HG02870 (cell line): ENCODE results near the gene DNM1L.

ENCODE experiments used
- ATAC-seq: cut with Tn5 transposase; IDR thresholded peaks from one replicate; pipeline ENCODE4 v1.9.1; 2021; ENCODE audit warnings: mild to moderate bottlenecking, moderate library complexity; ENCODE audit not compliant: unreplicated experiment

Gene DNM1L

DNA sequence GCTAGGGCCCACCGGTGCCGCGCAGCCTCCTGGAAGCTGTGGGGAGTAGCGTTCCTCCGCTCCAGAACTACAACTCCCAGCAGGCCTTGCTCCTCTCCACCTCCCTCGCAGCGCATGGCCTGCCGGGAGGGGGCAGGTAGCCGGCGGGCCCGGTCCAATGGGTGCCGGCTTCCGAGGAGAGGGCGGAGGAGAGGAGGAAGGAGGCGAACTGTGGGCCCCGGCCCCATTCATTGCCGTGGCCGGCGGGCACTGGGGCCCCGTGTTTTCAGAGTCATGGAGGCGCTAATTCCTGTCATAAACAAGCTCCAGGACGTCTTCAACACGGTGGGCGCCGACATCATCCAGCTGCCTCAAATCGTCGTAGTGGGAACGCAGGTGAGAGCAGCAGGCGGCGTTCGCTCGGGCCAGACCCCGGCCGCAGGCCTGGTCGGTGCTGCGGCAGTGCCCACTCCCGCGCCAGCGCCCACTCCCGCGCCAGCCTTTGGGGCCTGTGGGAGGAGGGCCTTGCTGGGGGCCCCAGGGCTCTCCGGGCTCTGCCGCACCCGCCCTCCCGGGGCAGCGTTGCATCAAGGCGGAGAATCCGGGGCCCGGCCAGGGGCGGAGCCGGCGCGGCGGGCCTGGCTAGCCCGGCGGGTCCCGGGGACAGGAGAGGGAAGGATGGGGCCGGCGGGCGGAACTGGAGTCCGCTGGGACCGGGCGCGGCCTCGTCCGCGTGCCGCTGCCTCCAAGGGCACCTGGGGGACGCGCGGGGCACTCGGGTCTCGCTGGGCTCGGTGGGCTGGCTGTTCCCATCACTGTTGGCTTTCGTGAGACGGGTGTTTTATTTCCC lies at the start of gene DNM1L:
DNM1L (plus strand) TSS at position 211 of the 829 bp plus-strand sequence; CDS start at position 274, 63 bp downstream.
- ATAC-seq: peak; percentile 89

GRCh38 chr12:32641287-32641901 lies 37.7 kb upstream of the DNM1L start:
- ATAC-seq: no peak

DNA sequence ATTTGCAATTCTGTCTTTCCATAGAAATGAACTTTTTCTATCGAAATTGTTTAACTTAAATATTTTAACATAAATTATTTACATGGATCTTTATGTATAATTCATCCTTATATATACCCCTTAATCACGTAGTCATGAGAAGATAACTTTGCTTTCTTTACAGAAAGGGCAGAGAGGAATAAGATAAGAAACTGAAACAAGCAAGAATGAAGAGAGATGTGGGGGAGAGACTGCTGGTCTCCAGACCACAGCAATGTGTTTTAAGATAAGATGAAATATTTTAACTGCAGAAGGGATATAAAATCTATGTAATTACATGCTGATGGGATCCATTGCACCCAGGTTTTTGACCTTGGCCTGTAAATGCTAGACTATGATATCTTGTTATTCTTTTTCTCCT lies 34.7 kb upstream of the DNM1L start:
- ATAC-seq: no peak

DNA sequence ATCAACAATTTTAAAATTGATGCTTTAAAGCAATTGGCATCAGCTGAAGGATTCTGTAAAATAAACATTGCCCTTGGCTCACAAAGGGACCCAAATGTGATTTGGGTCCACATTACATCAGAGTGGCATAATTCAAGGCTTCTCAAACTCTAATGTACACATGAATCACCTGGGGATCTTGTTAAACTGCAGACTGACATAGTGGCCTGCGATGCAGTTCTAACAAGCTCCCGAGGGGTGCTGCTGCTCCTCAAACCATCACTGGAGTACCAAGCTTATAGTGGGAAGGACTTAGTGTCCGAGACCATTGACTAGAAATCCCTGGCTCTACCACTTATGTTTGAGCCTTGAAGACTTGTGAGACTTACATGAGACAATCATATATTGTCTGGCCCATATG lies 31.8 kb upstream of the DNM1L start:
- ATAC-seq: no peak

DNA sequence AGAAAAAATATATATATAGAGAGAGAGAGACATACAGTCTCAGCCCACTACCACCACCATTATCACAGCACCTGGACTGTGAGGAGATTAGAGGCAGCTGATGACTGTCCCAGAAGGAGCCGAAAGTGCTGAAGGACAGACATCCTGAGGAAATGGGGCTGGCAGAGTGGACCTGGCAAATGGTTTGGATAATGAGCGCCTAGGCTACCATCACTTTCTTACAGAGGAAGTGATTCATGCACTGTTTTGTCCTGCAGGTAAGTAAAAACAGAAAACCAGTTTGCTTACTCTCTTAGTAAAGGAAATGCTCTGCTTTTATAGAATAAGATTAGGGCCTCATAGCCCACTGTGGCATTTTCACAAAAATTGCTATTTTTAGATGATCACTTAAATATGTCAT lies 28.6 kb upstream of the DNM1L start:
- ATAC-seq: no peak

DNA sequence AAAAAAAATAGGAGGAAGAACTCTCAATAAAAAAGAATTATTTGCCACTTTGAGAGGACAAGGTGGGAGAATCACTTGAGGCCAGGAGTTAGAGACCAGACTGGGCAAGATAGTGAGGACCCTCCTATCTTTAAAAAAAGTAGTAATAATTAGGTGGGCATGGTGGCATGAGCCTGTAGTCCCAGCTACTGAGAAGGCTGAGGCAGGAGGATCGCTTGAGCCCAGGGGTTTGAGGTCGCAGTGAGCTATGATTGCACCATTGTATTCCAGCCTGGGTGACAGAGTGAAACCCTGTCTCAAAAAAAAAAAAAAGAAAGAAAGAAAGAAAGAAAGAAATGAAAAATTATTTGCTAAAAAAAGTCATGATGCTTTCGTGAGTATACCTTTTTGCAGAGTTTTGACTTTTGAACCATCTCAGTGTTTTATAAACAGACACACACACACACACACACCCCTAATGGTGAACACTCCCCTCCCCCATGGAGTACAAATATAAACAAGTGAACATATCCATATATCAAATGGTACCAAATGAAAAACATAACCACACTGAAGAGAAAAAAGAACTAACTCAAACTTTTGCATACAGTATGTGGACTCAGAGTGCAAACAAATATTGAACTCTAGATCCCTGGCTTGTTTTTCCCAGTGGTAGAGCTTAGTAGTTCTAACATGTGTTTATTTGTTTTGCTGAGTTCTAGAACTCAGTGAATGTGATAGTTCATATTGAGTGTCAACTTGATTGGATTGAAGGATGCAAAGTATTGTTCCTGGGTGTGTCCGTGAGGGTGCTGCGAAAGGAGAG lies 27.7 kb upstream of the DNM1L start:
- no peak for ATAC-seq

GRCh38 chr12:32651956-32652210 lies 27.2 kb upstream of the DNM1L start:
- no peak for ATAC-seq

DNA sequence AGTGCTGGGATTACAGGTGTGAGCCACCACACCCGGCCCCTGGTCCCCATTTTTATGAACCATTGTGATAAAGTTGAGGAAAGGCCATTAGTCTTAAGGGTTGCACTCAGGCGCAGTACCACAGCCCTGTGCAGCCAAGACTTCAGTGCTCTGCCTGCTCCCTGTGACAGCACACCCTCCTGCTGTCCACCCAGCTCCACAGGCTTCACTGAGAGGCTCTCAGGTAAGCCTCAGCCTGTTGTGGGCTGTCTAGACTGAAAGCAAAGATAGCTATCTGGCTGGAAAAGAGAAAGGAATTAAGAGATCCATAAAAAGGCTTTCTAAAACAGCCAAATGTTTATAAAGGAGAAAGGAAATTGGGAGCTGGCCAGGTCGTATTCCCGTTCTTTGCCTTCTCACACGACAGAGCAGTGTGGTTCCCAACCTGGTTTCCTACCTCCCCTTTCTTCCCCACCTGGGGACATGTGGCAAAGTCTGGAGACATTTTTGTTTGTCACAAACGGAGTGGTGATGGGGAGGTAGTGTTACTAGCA lies 19.1 kb upstream of the DNM1L start:
- no peak for ATAC-seq

GRCh38 chr12:32661706-32662105 lies 17.4 kb upstream of the DNM1L start:
- ATAC-seq: no peak

- no peak for ATAC-seq
Measured at GRCh38 chr12:32662665-32663064, 16.4 kb upstream of the DNM1L start.

- no peak for ATAC-seq
Measured at GRCh38 chr12:32666018-32666417, 13.1 kb upstream of the DNM1L start.

GRCh38 chr12:32669584-32669983 lies 9.5 kb upstream of the DNM1L start:
- ATAC-seq: no peak

GRCh38 chr12:32671930-32672780 lies 6.9 kb upstream of the DNM1L start:
- no peak for ATAC-seq

- ATAC-seq: no peak
Measured at GRCh38 chr12:32679920-32680237, 778 bp downstream of the DNM1L start.

GRCh38 chr12:32680787-32681186 lies 1.7 kb downstream of the DNM1L start:
- no peak for ATAC-seq

DNA sequence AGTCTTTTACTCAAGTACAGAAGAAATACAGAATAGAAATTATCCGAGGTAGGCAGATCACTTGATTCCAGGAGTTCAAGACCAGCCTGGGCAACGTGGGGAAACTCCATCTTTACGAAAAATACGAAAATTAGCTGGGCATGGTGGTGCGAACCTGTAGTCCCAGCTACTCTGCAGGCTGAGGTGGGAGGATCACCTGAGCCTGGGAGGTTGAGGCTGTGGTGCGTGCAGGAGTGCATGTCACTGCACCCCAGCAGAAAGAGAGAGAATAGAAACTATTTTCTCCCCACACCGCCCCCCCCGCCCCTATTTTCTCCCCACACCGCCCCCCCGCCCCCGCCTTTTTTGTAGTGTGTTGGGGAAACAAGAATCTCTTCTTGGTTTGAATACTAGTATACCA lies 2.2 kb downstream of the DNM1L start:
- ATAC-seq: no peak

GRCh38 chr12:32686340-32686739 lies 7.2 kb downstream of the DNM1L start:
- no peak for ATAC-seq

DNA sequence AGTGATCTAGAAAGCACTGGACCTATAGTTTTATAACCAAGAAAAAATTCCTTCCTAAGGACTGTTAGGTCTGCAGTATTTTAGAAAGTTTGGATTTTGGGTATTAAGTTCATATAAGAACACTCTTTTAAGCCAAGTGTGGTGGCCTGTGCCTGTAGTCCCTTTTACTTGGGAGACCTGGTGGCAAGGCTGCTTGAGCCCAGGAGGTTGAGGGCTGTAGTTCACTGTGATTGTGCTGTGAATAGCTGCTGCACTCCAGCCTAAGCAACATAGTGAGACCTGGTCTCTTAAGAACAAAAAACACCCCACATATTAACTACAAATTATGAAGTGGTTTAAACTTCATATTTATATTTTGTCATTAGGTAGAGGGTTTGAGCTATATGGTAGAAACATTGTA lies 9.7 kb downstream of the DNM1L start:
- no peak for ATAC-seq

- no peak for ATAC-seq
Measured at GRCh38 chr12:32690927-32691326, 11.8 kb downstream of the DNM1L start.

DNA sequence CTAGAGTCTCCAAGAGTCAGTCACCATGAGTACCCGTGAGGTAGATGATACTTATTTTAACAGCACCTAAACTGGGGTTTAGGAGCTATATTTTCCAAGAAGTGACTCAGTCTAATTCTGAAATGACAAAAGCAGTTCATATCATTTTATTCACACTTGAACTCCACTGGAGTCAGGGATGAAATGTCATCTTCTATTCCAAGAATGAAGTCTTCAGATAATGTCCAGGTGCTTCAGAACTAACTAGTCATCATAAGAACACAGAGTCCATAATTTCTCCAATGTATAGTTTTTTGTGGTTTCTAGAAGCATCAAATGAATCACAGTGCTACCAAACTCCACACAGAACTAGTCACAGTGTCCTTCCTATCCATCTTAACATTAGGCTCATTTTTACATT lies 13.3 kb downstream of the DNM1L start:
- peak; percentile 57 for ATAC-seq

- ATAC-seq: no peak
Measured at GRCh38 chr12:32693036-32693435, 13.9 kb downstream of the DNM1L start.
